GM20000 (cell line): ENCODE results near the gene C16orf90.

Source experiments
- DNase-seq: peaks from one replicate; pipeline ENCODE4 v3.0.0; 2012; ENCODE audit warnings: low spot score
- TF ChIP-seq, protein P1 (sequence below): IDR thresholded peaks from 2 replicates; pipeline ENCODE4 v1.5.1; 2012; ENCODE audit warnings: mild to moderate bottlenecking, control low read depth; ENCODE audit errors: extremely low read depth, missing control alignments

C16orf90 gene

DNA sequence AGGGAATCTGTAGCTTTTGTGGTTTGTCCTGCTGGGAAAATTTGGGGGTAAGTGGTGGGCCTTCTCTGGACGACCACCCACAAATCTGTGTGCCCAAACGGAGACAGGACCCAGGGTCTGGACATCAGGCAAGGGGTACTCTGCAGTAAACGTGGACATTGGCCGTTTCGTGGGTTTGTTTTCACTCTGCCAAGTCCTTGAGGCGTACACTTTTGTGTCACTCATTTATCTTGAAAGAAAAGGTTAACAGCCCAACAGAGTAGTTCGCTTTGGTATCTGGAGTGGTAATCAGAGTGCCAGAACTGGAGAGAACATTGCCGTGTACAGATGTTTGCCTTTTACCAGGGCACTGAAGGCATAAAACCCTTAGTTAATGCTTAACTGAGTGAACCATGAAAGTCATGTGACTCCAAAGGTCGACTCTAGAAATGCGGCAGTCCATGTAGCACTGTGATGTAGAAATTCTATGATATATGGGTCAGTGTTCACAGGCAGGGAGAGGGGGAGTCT, 36.4 kb downstream of the C16orf90 start:
- TF ChIP-seq, protein P1, sequence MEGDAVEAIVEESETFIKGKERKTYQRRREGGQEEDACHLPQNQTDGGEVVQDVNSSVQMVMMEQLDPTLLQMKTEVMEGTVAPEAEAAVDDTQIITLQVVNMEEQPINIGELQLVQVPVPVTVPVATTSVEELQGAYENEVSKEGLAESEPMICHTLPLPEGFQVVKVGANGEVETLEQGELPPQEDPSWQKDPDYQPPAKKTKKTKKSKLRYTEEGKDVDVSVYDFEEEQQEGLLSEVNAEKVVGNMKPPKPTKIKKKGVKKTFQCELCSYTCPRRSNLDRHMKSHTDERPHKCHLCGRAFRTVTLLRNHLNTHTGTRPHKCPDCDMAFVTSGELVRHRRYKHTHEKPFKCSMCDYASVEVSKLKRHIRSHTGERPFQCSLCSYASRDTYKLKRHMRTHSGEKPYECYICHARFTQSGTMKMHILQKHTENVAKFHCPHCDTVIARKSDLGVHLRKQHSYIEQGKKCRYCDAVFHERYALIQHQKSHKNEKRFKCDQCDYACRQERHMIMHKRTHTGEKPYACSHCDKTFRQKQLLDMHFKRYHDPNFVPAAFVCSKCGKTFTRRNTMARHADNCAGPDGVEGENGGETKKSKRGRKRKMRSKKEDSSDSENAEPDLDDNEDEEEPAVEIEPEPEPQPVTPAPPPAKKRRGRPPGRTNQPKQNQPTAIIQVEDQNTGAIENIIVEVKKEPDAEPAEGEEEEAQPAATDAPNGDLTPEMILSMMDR, result no peak
- DNase-seq, result peak; percentile 77

DNA sequence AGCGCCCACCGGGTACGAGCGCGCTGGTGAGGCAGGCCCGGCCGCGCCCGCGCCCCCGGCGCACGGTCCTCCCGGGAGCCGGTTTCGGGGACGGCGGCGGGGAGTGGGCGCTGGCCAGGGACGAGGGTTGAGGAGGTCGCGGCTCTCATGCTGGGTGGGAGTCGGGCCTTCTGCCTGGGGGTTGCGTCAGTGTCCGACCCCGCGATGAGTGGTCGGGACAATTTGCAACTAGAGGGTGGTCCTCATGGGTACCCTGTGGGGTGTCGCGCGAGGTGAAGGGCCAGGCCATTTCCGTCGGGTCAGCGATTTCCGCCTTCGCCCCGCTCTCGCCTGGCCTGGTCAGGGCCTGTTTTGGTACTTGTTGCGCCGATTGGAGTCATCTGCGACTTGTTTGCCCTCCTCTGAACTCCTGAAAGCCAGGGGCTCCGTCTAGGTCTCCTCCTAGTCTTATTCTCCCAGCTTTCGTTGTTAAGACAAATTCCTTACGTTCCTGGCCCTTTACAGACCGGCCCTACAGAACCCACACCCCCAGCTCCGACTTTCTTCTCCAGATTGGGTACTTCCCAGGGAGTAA, 36.9 kb downstream of the C16orf90 start:
- DNase-seq, result no peak
- TF ChIP-seq, protein P1, result no peak

DNA sequence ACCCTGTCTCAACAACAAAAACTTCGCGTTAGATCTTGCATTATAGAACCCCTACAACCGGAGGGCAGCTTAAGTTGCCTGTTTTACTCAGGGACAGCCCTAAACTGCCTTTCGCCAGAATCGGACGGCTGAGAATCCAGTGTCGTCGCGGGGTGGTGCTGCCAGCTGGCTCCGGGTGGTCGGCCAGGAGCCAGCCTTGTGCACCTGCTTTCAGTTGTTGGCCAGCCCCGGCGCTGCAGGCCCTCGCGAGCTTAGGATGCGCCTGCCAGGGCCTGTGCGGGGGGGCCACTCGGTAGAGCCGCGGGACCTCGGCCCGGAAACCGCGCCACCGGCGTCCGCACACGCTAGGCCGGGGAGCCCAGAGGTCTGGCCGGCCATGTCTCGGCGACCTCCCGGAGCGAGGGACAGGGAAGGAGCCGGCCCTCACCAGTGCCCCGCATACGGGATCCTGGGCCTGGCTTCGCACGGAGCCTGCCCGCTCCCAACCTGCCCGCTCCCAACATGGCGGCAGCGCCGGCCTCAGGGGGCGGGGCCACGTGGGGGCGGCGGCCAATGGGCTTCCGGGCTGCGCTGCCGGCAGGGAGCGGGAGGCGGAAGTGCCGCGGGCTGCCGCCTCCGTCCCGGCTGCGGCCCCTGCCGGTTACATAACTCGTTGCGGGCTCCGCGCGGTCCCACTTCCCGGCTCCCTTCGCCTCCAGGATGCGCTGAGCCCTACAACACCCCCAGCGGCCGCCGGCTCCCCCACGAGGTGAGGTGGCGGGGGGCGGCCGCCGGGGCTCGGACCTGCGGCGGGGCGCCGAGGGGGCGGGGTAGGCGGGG, 37.6 kb downstream of the C16orf90 start:
- DNase-seq, result peak; percentile 100
- TF ChIP-seq, protein P1, result peak; percentile 62

DNA sequence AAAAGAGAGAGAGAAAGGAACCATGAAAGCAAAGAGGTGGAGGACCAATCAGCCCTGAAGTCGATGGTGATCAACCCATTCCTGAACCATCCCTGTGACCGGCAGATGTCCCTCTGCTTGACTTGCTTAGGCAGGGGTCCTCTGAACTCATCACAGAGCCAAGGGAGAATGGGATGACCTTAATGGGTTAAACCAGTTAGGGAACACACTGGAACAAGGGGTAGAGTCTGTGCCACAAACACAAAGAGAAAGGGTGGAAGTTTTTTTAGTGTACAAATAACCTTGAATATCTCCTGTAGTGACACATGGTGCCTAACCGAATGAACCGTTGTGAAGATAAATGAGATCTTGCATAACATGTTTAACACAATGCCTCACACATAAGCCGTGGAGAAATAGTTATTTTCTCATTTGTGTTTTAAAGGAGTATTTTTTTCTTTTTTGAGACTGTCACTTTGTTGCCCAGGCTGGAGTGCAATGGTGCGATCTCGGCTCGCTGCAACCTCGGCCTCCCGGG, 40.6 kb downstream of the C16orf90 start:
- TF ChIP-seq, protein P1, result no peak
- no peak for DNase-seq

DNA sequence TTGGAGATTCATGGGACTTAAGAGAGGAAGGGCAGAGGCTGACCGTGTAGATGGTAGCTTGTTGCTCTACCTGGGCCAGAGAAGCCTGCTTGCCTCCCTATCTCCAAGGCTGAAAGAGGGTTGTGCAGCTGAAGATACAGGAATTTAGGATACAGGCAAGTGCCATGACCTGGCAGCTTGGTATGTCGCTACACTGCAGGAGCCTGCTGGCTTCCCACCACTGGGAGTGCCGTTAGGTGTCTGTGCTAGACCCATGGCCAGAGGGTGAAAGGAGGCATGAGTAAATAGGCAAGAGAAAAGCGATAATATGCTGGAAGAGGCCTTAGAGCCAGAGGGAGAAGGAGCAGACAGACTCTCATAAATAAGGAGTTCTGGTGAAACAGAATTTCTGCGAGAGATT, 41.2 kb downstream of the C16orf90 start:
- TF ChIP-seq, protein P1, result no peak
- DNase-seq, result no peak

DNA sequence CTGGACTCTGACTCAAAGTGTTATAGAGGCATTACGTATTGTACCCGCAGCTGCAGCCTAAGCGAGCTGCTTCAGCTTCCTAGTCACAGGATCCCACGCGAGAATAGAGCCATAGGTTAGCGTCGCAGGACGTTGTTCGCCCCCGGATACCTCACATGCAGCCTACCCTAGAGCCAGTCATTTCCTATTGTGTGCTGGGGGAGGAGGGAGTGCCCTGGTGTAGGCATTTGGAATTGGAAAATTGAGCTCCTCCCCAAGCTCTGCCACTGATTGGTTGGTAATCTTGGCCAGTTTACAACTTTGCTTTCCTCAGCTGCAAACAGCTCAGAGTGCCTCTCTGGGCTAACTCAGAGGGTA, 51.3 kb downstream of the C16orf90 start:
- no peak for DNase-seq
- TF ChIP-seq, protein P1, result no peak
